ENCODE data around the gene SBF2.

Gene SBF2

GRCh38 chr11:9878936-9879335 is 415.1 kb downstream of the SBF2 start:
- no peak for DNase-seq

- no peak for DNase-seq
Measured at GRCh38 chr11:9876331-9876730, 417.7 kb downstream of the SBF2 start.

GRCh38 chr11:9875862-9876261 is 418.2 kb downstream of the SBF2 start:
- no peak for DNase-seq

DNA sequence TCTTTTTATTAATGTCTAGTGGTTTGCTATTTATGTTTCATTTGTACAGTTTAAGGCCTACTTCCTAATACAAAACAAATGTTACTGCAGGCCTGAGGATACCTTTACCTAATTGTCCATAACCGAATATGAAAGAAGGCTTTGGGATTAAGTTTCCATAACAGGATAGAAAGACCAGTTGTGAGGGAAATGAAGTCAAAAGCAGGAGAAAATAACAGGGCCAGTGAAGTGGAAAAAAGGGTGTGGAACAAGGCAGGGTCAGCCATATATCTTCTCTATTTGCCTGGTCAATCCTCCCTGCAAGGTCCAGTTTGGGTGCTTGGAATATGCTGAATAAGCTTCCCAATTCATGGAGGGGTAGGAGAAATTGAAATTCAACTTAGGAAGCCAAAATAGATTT is 418.6 kb downstream of the SBF2 start:
- no peak for DNase-seq

- DNase-seq = no peak
Measured at GRCh38 chr11:9874466-9874865, 419.6 kb downstream of the SBF2 start.

- DNase-seq = no peak
Measured at GRCh38 chr11:9868641-9869040, 425.4 kb downstream of the SBF2 start.

- no peak for DNase-seq
Measured at GRCh38 chr11:9862981-9863380, 431.0 kb downstream of the SBF2 start.

- peak; percentile 3 for DNase-seq
Measured at GRCh38 chr11:9861860-9862725, 431.9 kb downstream of the SBF2 start.

GRCh38 chr11:9859554-9860305 is 434.3 kb downstream of the SBF2 start:
- DNase-seq = no peak

GRCh38 chr11:9858822-9859221 is 435.2 kb downstream of the SBF2 start:
- no peak for DNase-seq

- DNase-seq = no peak
Measured at GRCh38 chr11:9858218-9858617, 435.8 kb downstream of the SBF2 start.

- no peak for DNase-seq
Measured at GRCh38 chr11:9855579-9856287, 438.3 kb downstream of the SBF2 start.

DNA sequence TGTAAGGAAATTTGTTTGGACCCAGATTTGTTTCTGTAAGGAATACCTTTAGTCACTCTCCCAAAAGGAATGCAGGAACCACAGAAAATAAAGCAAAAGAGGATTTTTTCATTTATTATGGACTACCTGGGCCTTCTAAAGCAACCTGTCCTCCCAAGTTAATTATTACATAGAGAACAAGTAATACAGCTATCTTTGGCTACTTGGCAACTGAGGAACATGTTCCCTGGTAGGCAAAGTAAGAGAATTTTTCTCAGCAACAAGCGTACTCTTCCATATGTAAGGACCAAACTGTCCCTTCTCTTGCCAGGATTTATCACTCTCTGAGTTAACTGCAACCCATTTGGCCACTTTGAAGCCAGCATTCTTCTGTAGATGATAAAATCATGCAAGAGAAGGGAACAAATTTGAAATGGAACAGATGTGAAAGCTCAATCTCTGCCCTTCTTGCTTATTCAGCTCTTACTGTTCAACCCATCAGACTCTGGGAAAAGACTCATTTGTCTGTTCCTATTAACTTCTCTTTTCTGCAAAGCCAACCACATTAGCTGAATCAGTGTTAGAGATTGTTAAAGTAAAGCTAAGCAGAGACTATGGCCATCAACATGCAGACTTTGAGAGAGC is 440.0 kb downstream of the SBF2 start:
- DNase-seq = no peak

GRCh38 chr11:9852465-9852864 is 441.6 kb downstream of the SBF2 start:
- no peak for DNase-seq

DNA sequence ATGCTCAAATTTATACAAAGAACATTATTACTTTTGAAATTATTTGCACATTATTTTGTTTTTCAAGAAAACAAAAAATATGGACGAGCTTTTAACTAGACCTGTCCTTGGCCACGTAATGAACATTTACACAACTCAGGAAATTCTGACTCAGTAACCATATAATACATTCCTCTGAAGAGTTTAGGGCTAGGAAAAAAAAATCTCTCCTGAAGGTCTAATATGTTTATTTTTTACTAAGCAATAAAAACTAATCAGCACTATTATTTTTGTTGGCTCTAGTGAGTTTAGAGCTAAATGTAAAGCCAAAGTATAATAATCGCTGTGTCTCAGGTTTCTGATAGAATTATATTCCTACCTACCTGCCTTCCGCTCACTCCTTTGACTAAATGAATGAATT is 442.7 kb downstream of the SBF2 start:
- no peak for DNase-seq

- DNase-seq = no peak
Measured at GRCh38 chr11:9850224-9850895, 443.7 kb downstream of the SBF2 start.

DNA sequence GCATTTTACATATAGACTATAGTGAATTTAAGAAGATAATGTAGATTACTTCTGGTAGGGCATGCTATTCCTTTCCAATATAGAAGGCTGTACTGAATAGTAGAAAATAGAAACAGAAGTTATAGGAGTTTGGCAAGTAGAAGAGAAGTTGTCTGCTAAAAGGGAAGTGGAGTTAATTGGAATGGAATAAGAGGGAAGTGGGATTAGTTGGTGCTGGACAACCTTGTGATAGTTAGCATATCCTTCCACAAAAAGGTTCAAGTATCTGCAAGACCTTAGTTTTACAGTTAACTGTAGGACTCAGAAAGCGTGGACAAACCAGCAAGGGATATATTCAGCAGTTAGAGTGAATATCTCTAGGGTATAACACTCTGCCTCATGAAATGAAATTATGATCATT is 444.6 kb downstream of the SBF2 start:
- no peak for DNase-seq

DNA sequence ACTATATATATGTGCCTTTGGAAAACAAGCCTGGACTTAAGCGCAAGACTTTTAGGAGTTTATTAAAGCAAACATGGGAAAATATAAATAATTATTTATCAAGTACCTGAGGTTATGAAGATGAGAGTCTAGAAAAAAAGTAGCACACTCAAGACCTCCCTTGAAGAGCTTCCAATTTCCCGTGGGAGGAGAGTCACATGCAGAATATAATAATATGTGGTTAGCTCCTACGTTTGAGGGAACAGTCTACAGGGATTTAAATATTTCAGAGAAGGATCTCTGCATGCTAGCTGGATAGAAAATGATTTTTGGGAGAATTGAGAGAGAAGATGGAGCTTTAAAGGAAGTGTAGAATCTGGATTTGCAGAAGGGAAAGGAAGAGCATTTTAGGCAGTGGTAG is 446.4 kb downstream of the SBF2 start:
- DNase-seq = no peak

- no peak for DNase-seq
Measured at GRCh38 chr11:9842923-9843322, 451.1 kb downstream of the SBF2 start.

DNA sequence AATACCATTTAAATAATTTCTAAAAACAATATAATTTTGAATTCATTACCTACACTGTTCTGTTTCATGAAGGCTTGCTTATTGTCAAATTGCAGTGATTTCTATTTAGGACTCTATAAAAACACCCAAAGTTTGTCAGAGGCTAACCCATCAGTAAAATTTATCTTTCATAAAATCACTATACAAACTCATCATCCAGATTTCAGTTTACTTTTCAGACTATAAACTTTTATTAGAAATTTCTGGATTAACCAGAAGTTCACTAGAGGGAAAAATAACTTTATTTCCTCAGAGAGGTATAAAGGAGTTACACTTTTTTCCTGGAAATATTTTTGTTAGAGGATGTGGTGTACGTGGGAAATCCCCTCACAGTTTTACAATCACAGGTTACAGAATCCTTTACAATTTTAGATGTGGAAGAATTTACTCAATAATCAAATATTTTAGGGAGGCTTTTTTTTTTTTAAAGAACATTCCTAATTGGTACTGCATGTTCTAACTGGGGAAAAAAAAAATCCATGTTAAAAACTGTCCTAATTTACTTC is 453.5 kb downstream of the SBF2 start:
- DNase-seq = no peak

DNA sequence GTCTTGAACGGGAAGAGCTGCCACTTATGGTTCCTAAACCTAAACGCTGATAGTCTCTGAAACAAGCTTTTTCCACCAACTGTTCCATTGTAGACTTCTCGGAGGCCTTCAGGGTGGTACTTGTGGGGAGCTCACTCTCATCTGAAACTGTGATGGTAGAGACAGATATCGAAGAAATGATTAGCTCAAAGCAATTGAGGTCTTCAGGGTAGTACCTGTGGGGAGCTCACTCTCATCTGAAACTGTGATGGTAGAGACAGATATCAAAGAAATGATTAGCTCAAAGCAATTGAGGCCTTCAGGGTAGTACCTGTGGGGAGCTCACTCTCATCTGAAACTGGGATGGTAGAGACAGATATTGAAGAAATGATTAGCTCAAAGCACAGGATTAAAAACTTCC is 454.5 kb downstream of the SBF2 start:
- no peak for DNase-seq

DNA sequence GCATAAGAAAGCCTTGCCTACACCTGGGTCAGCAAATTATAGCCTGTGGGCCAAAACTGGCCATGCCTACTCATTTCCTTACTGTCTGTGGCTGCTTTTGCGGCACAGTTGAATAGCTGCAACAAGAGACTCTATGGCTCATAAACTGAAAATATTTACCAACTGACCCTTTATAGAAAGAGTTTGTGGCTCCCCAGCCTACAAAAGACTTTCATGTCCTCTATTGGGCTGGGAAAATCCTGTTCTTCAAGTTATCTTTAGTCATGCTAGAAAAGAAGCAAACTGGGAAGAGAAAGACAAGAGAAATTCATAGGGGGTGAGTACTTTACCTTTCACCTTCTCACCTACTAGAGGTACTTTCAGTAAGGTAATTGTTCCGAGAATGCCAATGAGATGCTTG is 455.1 kb downstream of the SBF2 start:
- DNase-seq = no peak

All from GF-D8 (cell line).